Measurements from ENCODE around the gene GADD45G.

The GADD45G gene, protein sequence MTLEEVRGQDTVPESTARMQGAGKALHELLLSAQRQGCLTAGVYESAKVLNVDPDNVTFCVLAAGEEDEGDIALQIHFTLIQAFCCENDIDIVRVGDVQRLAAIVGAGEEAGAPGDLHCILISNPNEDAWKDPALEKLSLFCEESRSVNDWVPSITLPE

GRCh38 chr9:89604729-89605464, at the start of gene GADD45G:
TSS of gene GADD45G (plus strand) at chr9:89605012. CDS start at chr9:89605122, 110 bp downstream.
- peak; percentile 5 for DNase-seq (ENCODE audit: low read depth)

DNA sequence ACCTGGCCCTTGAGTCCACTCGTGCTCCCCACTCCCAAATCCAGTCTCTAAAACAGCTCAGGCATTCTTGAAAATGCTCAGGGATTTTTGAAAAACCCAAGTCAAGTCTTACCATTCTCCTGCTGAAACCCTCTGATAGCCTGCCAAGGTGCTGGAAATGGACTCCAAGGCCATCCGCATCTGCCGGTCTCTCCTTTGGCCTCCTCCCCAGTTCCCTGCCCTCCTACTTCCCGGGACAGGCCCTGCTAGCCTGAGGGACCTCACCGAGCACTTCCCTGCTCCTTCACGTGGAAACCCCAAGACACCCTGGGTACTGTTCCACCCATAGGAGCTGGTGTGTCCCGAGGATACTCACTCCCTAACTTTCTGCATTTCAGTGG, 49.8 kb upstream of the GADD45G start:
- no peak for DNase-seq (ENCODE audit: low read depth)

- no peak for DNase-seq (ENCODE audit: low read depth)
Measured at GRCh38 chr9:89555451-89556375, 49.1 kb upstream of the GADD45G start.

GRCh38 chr9:89558196-89558899, 46.5 kb upstream of the GADD45G start:
- no peak for DNase-seq (ENCODE audit: low read depth)

- DNase-seq (ENCODE audit: low read depth) = no peak
Measured at GRCh38 chr9:89558948-89559347, 45.9 kb upstream of the GADD45G start.

DNA sequence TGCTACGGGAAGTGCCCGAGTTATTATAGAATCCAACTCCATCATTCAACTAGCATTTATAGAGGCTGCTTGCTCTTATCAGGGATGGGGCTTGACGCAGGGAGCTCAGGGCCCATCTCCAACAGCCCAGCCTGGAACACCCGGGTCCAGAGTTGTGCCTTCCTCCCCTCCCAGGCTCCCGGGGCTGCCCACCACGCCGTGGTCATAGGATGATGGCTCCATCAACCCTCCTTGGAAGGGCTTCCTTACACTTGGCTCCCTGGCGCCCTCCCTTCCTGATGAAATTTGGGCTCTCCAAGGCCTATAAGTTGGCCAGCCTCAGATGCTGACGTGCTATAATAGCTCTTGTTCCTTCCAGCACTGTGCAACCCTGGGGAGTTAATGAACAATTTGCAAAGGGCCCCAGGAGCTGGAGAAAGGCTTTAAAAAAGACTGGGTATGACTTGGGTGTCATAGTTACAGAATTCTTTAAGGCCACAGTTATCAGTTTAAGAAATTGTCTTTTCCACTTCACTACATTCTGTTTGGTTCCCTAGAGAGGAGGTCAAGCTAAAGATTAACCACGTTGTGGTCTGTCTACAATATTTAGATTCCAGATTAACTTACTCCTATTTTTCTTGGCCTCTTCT, 42.5 kb upstream of the GADD45G start:
- DNase-seq (ENCODE audit: low read depth) = no peak

DNA sequence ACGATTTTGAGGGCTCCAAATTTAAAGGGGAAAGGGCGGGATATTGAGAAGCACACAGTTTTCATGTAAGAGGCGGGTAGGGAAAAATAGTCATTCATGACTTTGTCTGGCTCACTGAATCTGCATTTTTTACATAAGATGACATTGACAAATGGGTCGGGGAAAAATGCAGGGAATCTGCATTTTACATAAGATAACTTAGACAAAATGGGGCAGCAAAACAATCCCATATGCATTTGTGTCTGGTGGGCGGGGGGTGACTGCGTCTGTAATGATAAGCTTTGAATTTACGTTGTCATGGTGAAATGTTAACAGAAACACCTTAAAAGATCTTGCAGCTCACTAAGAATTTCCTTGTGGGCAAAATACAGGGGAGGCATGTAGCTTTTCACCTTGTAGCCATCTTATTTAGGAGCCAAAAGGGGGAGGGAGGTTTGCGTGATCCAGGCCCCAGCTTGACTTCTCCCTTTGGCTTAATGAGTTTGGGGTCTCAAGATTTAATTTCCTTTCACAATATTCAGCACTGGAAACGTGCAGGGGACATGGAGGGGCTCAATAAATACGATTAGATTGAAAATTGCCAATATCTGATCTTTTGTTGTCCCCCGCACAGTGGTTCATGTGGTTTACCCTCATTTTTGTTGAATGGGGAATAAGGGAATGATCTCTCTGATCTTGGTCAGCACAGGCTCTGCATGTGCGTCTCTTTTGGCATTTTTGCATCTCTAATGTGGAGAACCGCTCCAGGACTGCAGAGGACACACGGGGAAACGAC, 41.1 kb upstream of the GADD45G start:
- DNase-seq (ENCODE audit: low read depth) = no peak

DNA sequence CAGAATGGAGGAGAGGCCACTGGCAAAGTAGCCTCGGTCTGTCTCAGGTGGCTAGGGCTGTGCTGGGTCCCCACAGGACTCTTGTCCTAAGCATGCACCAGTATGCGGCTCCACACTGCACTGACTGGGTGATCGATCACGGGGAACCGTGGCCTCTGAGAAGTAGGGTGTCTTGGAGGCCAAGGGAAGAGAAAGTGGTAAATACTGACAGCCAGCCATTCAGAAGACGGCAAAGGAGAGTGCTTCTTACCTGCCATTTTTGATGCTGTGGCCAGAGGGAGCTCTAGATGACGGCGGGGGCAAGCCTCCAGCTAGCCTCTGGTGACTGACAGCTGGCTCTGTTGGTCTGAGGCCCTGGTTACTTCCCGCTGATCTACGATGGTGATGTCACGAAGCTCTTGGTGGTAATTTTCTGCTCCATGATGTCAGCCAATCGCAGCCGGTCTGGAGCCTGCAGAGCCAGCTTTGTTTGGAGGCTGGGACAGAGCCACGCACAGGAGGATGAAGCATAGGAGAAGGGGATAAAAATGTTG, 40.4 kb upstream of the GADD45G start:
- no peak for DNase-seq (ENCODE audit: low read depth)

DNA sequence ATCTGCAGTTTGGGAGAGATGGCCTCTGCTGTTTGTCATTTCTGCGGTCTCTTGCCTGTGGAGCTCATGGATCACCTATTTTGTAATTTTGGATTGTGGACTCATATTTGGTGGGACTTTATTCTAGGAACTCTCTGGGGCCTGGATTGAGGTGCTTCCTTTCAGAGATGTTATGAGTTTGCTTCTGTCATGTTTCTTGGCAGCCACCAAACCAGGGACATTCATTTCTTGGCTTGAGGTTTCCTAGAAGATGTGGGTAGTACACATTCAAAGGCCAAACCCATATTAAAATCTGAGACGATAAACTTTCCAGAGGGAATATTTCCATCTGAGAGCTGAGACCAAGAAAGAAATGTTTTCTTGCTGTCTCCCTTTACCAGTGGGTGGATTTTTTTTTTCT, 37.2 kb upstream of the GADD45G start:
- no peak for DNase-seq (ENCODE audit: low read depth)

DNA sequence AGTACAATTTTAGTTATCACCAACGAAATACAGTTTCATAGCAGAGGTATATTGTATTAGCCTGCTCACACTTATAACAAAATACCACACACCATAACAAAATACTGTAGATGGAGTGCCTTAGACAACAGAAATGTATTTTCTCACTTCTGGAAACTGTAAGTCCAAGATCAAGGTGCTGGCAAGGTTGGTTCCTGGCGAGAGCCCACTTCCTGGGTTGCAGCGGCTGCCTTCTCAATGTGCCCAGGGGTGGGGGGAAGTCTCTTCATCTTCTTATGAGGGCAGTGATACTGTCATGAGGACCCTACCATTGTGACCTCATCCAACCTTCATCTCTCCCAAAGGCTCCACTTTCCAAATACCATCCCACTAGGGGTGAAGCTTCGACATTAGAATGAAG, 30.5 kb upstream of the GADD45G start:
- no peak for DNase-seq (ENCODE audit: low read depth)

GRCh38 chr9:89576404-89576839, 28.4 kb upstream of the GADD45G start:
- DNase-seq (ENCODE audit: low read depth) = peak; percentile 30

DNA sequence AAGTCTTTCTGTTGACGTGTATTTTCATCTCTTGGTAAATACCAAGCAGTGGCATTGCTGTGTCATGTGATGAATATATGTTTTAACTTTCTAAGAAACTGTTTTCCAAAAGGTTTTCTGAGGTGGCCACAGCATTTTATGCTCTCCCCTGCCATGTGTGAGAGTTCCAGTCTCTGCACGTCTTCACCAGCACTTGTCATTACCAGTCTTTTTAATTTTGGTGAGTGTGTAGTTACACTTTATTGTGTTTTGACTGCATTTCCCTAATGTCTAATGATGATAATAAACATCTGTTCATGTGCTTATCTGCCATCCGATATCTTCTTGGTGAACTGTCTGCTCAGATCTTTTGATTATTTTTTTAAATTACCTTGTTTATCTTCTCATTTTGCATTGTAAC, 27.4 kb upstream of the GADD45G start:
- DNase-seq (ENCODE audit: low read depth) = no peak

DNA sequence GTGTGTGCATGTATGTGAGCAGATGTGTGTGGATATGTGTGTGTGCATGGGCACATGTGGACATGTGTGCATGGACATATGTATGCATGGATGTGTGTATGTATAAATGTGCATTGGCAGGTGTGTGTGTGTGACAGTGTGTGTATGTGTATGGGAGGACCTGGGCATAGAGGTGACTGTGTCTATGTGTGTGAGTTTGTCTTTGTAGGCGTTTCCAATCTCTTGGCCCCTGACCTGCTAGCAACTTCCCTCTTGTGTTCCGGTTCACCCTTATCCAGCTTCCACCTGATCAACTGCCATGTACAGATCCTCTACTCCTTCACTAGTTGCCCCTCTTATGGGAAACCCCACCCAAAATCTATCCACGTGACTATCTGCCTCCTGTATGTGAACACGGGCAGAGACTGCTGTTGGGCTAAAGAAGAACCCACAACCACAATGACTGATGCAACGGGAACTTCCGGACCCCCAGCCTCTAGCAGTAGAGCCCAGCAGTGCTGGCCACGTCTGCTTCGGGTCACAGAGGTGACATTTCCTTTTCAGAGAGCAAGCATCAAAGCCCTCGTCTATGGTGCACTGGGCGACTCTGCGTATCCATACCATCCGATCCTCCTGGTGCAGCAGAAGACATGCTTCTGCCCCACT, 24.9 kb upstream of the GADD45G start:
- no peak for DNase-seq (ENCODE audit: low read depth)

DNA sequence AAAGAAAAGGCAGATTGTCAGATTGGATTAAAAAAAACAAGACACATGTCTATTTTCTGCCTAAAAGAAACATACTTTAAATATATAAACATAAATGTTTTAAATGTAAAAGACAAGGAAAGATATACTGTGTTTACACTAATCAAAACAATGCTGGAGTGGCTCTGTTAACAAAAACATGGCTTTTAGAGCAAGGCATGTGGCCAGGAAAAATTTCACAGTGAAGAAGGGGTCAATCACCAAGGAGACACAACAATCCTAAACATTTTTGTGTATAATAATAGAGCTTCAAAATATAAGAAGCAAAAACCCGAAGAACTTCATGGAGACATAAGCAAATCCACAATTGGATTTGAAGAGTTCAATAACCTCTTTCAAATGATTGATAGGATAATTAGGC, 18.5 kb upstream of the GADD45G start:
- no peak for DNase-seq (ENCODE audit: low read depth)

DNA sequence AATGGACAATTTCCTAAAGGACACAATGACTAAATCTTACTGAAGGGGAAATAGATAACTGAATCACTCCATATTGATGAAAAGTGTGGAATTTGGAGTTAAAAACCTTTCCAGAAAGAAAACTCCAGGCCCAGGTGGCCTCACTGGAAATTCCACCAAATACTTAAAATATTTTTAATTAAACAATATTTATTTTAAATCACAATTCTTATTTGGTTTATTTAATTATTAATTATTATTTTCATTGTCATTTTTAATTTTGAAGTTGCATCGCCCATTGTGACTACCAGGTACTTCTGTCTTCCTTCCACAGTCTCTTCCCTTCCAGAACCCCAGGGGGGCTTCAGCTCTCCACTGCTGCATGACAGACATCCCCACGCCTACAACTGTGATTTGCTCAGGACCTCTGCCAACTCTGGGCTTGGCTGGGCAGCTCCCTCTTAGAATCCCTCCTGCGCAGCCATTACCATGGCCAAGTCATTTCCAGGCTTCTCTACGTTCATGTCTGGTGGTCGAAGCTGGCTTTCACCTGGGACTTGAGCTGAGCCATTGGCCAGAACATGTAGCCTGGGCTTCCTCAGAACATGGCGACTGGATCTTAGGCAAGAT, 16.4 kb upstream of the GADD45G start:
- no peak for DNase-seq (ENCODE audit: low read depth)

DNA sequence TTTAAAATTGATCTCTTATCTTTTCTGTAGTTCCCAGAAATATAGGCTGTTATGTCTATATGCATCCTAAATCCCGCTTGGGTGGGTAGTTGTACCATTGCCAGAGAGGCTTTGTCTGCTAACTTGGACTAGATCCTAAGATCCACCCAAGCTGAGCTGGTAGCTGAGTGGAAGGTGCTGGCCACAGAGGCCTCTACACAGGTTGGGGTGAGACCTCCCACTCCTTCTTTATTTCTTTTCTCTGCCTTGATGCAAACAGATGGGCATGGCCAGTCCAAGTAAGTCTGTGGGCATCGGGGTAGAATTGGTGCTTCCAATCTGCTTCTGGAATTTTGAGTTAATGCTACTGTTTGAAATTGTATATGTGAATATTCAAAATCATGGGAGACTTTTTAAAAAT, 14.4 kb upstream of the GADD45G start:
- no peak for DNase-seq (ENCODE audit: low read depth)

GRCh38 chr9:89591274-89592212, 13.3 kb upstream of the GADD45G start:
- DNase-seq (ENCODE audit: low read depth) = no peak

GRCh38 chr9:89592213-89592815, 12.5 kb upstream of the GADD45G start:
- no peak for DNase-seq (ENCODE audit: low read depth)

All from ELR (cell line).